ENCODE results near the gene CDH1. TPM values are rescaled to one million over a fixed set of nuclear protein-coding genes. Genes with fewer than 3 reads are reported as not detected.
A peak's percentile ranks its signal among the peaks of the same experiment; 100 is the strongest.

The CDH1 gene
- total RNA-seq, 1 experiment from 2014 or later = 65.8 TPM

DNA sequence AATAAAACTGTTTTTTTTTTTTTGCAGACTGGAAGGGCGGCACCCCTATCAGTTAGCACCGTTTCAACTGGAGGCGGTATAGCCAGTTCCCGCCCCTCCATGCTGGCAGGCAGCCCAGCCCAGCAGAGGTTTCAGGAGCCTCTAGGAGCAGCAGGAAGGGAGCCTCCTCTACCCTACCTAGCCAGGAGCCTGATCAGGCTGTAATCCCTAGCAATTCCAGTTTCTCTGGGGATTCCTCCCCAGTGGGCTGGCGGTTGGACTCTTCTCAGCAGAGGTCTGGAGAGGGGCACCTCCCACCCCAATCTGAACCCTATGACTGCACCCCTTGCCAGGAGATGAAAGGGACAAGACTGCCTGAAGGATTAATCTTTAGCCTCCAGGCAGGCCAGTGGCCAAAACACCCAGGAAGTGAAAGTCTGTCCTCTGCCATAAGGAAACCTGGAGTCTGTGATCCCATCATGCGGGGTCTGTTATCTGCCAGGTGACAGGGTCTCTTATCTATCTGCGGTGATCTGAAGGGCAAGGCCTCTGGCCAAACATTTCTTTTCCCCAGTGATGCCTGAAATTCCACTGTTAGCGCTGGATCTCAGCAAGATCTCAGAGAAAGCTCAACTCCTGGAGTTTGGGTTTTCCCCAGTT lies 4.9 kb upstream of the CDH1 start:
- H3K27ac ChIP-seq (ENCODE audit: low read length) = peak overlapping the region; percentile 71
- TF ChIP-seq, protein P1, sequence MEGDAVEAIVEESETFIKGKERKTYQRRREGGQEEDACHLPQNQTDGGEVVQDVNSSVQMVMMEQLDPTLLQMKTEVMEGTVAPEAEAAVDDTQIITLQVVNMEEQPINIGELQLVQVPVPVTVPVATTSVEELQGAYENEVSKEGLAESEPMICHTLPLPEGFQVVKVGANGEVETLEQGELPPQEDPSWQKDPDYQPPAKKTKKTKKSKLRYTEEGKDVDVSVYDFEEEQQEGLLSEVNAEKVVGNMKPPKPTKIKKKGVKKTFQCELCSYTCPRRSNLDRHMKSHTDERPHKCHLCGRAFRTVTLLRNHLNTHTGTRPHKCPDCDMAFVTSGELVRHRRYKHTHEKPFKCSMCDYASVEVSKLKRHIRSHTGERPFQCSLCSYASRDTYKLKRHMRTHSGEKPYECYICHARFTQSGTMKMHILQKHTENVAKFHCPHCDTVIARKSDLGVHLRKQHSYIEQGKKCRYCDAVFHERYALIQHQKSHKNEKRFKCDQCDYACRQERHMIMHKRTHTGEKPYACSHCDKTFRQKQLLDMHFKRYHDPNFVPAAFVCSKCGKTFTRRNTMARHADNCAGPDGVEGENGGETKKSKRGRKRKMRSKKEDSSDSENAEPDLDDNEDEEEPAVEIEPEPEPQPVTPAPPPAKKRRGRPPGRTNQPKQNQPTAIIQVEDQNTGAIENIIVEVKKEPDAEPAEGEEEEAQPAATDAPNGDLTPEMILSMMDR (IDR thresholded peaks at IDR 0.05) = no peak
- TF ChIP-seq TCF7L2 (IDR thresholded peaks at IDR 0.05; ENCODE audit: low read depth, low read length) = peak; percentile 91
- peak; percentile 90 for ATAC-seq
- peaks cover 9% of the 10 kb centered on the region; the same call in 1 of the 2 replicates for H3K4me1 ChIP-seq (ENCODE audit: control insufficient read depth, insufficient read depth, low read length)
- intact Hi-C loops (cut with micrococcal nuclease; ENCODE audit: unreplicated experiment) (no loop called here), in situ Hi-C loops (cut with HindIII; ENCODE audit: low pct_unique_long_range_greater_than_20kb, low sequenced_read_pairs) (no loop called here)
- BruUV-seq (replicated peaks) = no TSS peak
- no peaks in the 10 kb centered on the region for H3K9me3 ChIP-seq (ENCODE audit: control insufficient read depth, insufficient read depth, low read depth, low read length)
- no peaks in the 10 kb centered on the region for H3K36me3 ChIP-seq (ENCODE audit: control insufficient read depth, insufficient read depth, low read length)
- DNase-seq (ENCODE audit: low read depth, low spot score) = no peak
- H3K27me3 ChIP-seq (ENCODE audit: control insufficient read depth, insufficient read depth, low read length) = no peaks in the 10 kb centered on the region
- H3K4me3 ChIP-seq (ENCODE audit: low read depth in 2 of 2, low read length in 2 of 2) = no peak overlapping the region; a peak in 1 of 4 replicates
- ChIA-PET POLR2A (interaction anchor here (0.6 kb wide), 1 partner anchor 64 kb away, joined by 5 read pairs; no protein-coding TSS in a partner anchor), CTCF (interaction anchor here (0.6 kb wide), 1 partner anchor 921 kb away, joined by 8 read pairs; no protein-coding TSS in a partner anchor)

DNA sequence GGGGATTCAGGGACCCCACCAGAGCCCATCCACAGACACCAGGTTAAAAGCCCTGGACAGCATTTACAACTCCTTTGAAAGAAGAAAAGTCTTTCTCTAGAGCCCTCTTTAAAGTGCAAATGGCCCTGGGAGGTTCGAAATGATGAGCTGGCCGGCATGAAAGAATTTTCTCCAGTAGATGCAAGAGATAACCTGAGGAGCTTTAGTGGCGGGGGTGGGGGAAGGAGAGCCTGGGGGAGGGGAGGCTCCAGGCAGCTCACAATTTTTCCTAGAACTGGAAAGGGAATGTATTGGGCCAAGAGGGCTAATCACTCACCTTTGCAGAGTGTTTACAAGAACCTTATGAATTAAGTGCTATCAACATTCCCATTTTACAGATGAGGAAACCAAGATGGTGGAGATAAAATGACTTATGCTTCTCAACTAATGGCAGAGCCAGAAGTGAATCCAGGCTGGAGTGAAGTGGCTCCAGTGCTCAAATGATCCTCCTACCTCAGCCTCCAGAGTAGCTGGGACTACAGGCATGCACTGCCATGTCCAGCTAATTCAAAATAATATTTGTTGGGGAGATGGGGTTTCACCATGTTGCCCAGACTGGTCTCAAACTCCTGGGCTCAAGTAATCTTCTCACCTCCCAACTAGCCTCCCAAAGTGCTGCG lies 4.2 kb upstream of the CDH1 start:
- Histone ChIP-seq H3K9me3 (ENCODE audit: control insufficient read depth, insufficient read depth, low read depth, low read length) (no peaks in the 10 kb centered on the region), H3K4me1 (ENCODE audit: control insufficient read depth, insufficient read depth, low read length) (peaks cover 9% of the 10 kb centered on the region; the same call in 1 of the 2 replicates), H3K27ac (ENCODE audit: low read length) (peak overlapping the region; percentile 71), H3K27me3 (ENCODE audit: control insufficient read depth, insufficient read depth, low read length) (no peaks in the 10 kb centered on the region), H3K36me3 (ENCODE audit: control insufficient read depth, insufficient read depth, low read length) (no peaks in the 10 kb centered on the region; the same call in 1 of the 2 replicates), H3K4me3 (ENCODE audit: low read depth in 2 of 2, low read length in 2 of 2) (no peak overlapping the region)
- ChIA-PET POLR2A (interaction anchor here (0.6 kb wide), 1 partner anchor 63 kb away, joined by 5 read pairs; no protein-coding TSS in a partner anchor), CTCF (interaction anchor here (0.6 kb wide), 1 partner anchor 920 kb away, joined by 8 read pairs; no protein-coding TSS in a partner anchor)
- BruUV-seq (replicated peaks) = no TSS peak
- in situ Hi-C loops (cut with HindIII; ENCODE audit: low pct_unique_long_range_greater_than_20kb, low sequenced_read_pairs) (no loop called here), intact Hi-C loops (cut with micrococcal nuclease; ENCODE audit: unreplicated experiment) (no loop called here)
- DNase-seq (ENCODE audit: low read depth, low spot score) (no peak), ATAC-seq (peak; percentile 35)
- TF ChIP-seq POLR2AphosphoS5 (IDR thresholded peaks at IDR 0.05; ENCODE audit: low read depth, low read length) (no peak), SIN3A (IDR thresholded peaks at IDR 0.05; ENCODE audit: borderline replicate concordance, insufficient read depth, low read depth, low read length) (no peak), TCF7L2 (IDR thresholded peaks at IDR 0.05; ENCODE audit: low read depth, low read length) (no peak)
- TF ChIP-seq, protein P1 (IDR thresholded peaks at IDR 0.05) = no peak
- TF ChIP-seq, protein P2, sequence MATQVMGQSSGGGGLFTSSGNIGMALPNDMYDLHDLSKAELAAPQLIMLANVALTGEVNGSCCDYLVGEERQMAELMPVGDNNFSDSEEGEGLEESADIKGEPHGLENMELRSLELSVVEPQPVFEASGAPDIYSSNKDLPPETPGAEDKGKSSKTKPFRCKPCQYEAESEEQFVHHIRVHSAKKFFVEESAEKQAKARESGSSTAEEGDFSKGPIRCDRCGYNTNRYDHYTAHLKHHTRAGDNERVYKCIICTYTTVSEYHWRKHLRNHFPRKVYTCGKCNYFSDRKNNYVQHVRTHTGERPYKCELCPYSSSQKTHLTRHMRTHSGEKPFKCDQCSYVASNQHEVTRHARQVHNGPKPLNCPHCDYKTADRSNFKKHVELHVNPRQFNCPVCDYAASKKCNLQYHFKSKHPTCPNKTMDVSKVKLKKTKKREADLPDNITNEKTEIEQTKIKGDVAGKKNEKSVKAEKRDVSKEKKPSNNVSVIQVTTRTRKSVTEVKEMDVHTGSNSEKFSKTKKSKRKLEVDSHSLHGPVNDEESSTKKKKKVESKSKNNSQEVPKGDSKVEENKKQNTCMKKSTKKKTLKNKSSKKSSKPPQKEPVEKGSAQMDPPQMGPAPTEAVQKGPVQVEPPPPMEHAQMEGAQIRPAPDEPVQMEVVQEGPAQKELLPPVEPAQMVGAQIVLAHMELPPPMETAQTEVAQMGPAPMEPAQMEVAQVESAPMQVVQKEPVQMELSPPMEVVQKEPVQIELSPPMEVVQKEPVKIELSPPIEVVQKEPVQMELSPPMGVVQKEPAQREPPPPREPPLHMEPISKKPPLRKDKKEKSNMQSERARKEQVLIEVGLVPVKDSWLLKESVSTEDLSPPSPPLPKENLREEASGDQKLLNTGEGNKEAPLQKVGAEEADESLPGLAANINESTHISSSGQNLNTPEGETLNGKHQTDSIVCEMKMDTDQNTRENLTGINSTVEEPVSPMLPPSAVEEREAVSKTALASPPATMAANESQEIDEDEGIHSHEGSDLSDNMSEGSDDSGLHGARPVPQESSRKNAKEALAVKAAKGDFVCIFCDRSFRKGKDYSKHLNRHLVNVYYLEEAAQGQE (IDR thresholded peaks at IDR 0.05; ENCODE audit: insufficient read depth in 1 of 2, low read depth in 2 of 2, low read length in 1 of 2) = no peak

Data from Panc1 (cell line).